Cardiac fibroblast (primary cell): ENCODE data around the gene RBP3.

Experiments used
- DNase-seq, 2 donors: peaks; one replicate each; pipeline versions ENCODE4 v3.0.0 to v3.0.0-alpha.2; 2010; ENCODE audit warnings: low read depth in 2 of 2
- H3K4me3 ChIP-seq, 2 donors: replicated peaks in 1 of 2; 1 replicate in 1 of 2; 2 replicates in 1 of 2; pipeline ENCODE4 v1.5.1; 2011; ENCODE audit warnings: low read depth in 2 of 2, low read length in 2 of 2, mild to moderate bottlenecking in 2 of 2, moderate library complexity in 1 of 2
- TF ChIP-seq, protein P1 (sequence below): IDR thresholded peaks from one replicate; pipeline ENCODE4 v1.5.1; 2011; ENCODE audit warnings: low read depth, mild to moderate bottlenecking, low read length, inconsistent platforms

RBP3 gene

GRCh38 chr10:47404446-47404845, 56.3 kb downstream of the RBP3 start:
- no peak overlapping the region for H3K4me3 ChIP-seq
- DNase-seq: no peak
- TF ChIP-seq, protein P1, sequence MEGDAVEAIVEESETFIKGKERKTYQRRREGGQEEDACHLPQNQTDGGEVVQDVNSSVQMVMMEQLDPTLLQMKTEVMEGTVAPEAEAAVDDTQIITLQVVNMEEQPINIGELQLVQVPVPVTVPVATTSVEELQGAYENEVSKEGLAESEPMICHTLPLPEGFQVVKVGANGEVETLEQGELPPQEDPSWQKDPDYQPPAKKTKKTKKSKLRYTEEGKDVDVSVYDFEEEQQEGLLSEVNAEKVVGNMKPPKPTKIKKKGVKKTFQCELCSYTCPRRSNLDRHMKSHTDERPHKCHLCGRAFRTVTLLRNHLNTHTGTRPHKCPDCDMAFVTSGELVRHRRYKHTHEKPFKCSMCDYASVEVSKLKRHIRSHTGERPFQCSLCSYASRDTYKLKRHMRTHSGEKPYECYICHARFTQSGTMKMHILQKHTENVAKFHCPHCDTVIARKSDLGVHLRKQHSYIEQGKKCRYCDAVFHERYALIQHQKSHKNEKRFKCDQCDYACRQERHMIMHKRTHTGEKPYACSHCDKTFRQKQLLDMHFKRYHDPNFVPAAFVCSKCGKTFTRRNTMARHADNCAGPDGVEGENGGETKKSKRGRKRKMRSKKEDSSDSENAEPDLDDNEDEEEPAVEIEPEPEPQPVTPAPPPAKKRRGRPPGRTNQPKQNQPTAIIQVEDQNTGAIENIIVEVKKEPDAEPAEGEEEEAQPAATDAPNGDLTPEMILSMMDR: no peak

- DNase-seq: no peak
- TF ChIP-seq, protein P1: no peak
- no peak overlapping the region for H3K4me3 ChIP-seq
Observed at GRCh38 chr10:47404937-47405336, 56.8 kb downstream of the RBP3 start.

DNA sequence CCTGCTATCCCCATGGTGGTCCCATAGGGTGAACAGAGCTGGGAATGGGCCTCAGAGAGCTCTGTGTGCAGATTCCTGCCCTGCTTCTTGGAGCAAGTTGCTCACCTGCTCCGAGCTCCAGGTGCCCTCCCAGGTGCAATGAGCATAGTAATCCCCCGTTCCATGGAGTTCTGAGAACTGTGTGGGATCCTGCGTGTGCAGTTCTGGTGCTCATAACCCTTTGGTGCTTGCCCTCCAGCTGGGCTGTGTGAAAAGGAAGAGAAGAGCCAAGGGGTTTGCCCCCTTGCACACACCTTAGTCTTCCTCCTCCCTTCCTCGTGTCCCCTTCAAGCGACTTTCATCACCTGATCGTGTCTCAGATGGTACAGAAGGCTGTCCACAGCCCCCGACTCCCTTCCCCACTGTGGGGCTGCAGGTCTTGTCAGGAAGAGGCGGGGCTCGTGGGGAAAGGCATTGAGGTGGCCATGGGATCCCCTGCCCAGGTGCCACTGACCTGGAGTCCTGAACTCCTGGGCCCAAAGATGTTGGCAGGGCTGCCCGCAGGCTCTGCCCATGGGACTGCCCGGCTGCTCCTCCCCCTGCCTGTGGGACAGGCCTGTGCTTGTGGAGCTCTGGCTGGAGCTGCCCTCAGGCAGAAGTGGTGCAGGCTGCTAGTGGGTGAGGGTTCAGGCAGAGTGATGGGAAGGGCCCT, 57.8 kb downstream of the RBP3 start:
- TF ChIP-seq, protein P1: no peak
- no peak for DNase-seq
- H3K4me3 ChIP-seq: no peak overlapping the region

DNA sequence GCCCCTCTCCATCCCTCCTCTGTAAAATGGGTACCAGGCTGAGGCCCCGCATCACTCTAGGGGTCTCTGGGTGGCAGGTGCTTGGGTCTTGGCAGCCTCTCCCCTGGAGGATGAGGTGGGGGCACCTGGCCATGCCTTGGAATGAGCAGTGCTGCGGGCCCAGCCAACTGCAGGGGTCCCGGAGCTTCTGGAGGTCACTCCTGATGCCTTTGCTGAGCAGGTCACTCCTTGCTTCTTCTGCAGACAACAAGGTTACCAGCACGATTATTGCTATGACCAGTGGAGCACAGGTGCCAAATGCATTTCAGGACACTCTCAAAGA, 58.3 kb downstream of the RBP3 start:
- no peak for DNase-seq
- no peak overlapping the region for H3K4me3 ChIP-seq
- TF ChIP-seq, protein P1: no peak

DNA sequence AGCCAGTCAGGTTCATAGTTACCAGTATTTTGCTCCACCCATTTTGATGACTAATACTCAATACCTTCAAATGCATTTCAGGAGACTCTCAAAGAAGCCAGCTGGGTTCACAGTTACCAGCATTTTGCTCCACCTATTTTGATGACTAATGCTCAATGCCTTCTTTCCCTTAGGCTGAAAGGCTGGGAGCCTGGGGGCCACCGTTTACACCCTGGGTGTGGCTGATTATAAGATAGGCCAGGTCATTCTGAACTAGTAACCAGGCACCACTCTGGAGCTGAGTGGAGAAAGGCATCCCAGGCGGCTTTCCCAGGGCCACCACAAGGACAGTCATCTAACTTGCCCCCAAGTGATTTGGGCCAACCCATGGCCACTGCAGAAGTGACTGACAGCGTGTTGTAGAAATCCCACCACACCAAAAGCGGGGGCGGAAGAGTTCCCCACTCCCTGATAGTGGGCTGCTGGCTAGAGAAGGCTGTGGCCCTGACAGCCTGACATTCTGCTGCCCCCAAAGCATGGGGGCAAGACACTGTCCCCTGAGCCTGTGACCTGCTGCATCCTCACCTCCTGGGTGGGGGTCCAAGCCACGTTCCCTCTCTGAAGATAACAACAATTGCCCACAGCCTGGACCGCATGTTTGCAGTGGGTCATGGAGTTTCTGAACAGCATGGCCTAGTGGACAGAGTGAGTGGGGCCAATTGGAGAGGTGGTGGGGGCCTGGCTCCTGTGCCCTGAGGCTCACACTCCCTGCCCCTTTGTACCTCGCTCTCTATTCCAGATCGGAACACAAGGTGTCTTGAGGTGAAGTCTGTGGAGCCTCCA, 58.9 kb downstream of the RBP3 start:
- TF ChIP-seq, protein P1: no peak
- peak; percentile 49 to 79 for DNase-seq
- no peak overlapping the region for H3K4me3 ChIP-seq
